Activated naive CD4-positive, alpha-beta T cell treated with anti-CD3 and anti-CD28 coated beads, Interleukin-2, amount 50 U/mL, for 72 hours (primary cell): ENCODE measurements around the gene LRRC75B. TPM values are rescaled to one million over a fixed set of nuclear protein-coding genes. Genes with fewer than 3 reads are reported as not detected.
"Not testable (repeated sequence)": the region's sequence is repeated elsewhere in the genome, so short reads cannot be mapped to it uniquely, and the experiment has no call there.

Experiments used
- ATAC-seq, 2 donors: fragments of 150-1000 bp; cut with Tn5 transposase; 2 replicates each; pipeline ENCODE4 v1.10.0; 2021; ENCODE audit warnings: mild to moderate bottlenecking in 2 of 2, moderate library complexity in 2 of 2
- DNase-seq, 2 donors: peaks; one replicate each; pipeline ENCODE4 v3.0.0; 2021 to 2022; ENCODE audit warnings: low spot score in 2 of 2
- H3K27ac Mint-ChIP-seq, 2 donors: one replicate each; pipeline ENCODE4 v1.8.0; 2022; ENCODE audit warnings: mild to moderate bottlenecking in 2 of 2, mixed read lengths in 2 of 2
- H3K36me3 Mint-ChIP-seq, 2 donors: one replicate each; pipeline ENCODE4 v1.8.0; 2022; ENCODE audit warnings: mixed read lengths in 2 of 2
- H3K9me3 Mint-ChIP-seq, 2 donors: one replicate each; pipeline ENCODE4 v1.8.0; 2022; ENCODE audit warnings: mixed read lengths in 2 of 2
- total RNA-seq, 2 donors: library from RNA; stranded (reverse); gene quantifications; one replicate each; pipeline ENCODE4 v1.2.3, GENCODE V29; 2022

The LRRC75B gene
- total RNA-seq, 2 donors from 2014 or later = 0.91 to 1.1 TPM

- not testable (repeated sequence) for DNase-seq, H3K9me3 Mint-ChIP-seq, ATAC-seq
- Mint-ChIP-seq H3K27ac (peak overlapping the region; percentile 96 to 98), H3K36me3 (peaks cover 28 to 36% of the 10 kb centered on the region in 2 donors)
These were observed 40.2 kb downstream of the LRRC75B start for GRCh38 chr22:24552503-24553286.

DNA sequence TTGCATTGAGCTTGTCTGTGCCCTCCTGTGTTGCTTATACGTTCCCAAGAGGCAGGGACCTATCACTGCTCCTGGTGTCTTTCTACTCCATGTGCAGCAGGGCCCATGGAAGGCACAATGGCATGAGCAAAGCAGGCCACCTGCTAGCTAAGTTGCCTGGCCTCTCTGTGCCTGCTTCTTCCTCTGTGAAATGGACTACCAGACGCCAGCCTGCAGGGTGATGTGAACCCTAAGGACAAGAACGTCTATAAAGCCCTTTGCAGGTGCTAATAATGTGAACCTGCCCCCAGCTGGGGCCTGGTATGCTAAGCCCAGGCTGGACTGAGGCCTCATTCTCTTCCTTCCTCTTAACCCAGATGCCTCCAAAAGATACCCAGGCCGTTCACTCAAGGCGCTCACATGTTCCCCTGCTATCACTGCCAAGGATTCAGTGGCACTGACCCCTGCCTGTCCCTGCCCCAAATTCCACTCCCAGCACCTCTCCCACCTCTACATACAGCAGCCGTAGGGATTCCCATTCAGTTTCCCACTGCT lies 41.9 kb downstream of the LRRC75B start:
- DNase-seq (no peak), ATAC-seq (no peak)
- Mint-ChIP-seq H3K36me3 (peaks cover 13 to 29% of the 10 kb centered on the region in 2 donors), H3K27ac (peak overlapping the region; percentile 29 to 92), H3K9me3 (no peaks in the 10 kb centered on the region)

DNA sequence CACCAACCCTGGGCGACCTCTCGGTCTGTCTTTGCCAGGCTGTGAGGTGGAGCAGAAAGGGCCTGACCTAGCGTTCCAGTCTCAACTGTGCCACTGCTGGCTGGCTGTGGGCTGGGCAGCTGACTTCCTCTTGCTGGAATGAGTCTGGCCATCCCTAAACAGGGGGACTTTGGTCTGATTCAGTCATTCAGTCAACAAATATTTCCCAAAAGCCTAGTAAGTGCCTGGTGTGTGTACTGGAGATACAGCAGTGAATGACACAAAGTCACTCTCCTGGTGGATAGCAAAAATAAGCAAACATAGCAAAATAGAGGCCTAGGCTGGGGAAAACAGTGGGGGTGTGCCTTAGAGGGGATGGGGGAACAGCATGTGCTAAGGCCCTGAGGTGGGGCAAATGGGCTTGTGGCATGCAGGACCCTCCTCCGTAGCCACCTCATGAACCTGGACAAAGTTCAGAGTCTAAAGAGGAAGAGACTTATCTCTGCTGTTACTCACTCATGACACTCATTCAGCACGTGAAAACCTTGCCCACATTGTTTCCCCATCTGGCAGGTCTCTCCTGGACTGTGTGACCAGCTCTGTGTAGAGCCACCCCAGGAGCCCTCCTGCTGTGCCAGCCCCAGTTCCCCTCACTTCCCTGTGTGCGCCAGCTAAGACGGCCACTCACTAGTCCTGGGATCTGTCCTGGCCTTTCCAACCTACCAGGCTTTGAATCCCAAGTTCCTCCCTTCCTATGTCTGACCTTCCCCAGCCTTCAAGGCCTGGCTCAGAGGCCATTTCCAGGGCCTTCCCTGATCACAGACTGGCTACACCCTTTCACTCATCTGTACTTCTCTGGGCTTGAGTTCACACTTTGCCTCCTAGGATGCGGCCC lies 42.6 kb downstream of the LRRC75B start:
- no peak for ATAC-seq
- Mint-ChIP-seq H3K36me3 (peaks cover 6 to 22% of the 10 kb centered on the region in 2 donors), H3K27ac (peak overlapping the region; percentile 29 to 92), H3K9me3 (no peaks in the 10 kb centered on the region)
- no peak for DNase-seq

DNA sequence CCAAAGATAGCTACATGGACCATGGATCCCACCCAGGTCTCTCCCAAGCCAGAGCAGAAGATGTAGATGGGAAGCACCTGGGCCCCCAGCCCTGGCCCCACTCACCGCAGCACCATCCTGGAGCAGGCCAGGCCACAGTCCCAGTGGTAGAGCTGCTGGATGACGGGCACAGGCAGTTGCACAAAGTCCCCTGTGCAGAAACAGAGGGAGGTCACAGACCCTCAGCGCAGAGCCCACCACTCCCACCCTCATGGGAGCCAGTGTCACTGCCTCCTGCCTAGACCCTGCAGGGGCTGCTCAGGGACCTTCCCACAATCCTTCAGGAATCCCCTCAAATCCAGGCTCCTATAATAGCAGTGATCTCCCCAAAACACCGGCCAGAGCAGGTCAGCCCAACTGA lies 44.1 kb downstream of the LRRC75B start:
- DNase-seq = no peak
- no peaks in the 10 kb centered on the region for H3K9me3 Mint-ChIP-seq
- no peak for ATAC-seq
- H3K36me3 Mint-ChIP-seq = peaks cover 0 to 16% of the 10 kb centered on the region in 2 donors
- H3K27ac Mint-ChIP-seq = peak overlapping the region; percentile 35 to 68

DNA sequence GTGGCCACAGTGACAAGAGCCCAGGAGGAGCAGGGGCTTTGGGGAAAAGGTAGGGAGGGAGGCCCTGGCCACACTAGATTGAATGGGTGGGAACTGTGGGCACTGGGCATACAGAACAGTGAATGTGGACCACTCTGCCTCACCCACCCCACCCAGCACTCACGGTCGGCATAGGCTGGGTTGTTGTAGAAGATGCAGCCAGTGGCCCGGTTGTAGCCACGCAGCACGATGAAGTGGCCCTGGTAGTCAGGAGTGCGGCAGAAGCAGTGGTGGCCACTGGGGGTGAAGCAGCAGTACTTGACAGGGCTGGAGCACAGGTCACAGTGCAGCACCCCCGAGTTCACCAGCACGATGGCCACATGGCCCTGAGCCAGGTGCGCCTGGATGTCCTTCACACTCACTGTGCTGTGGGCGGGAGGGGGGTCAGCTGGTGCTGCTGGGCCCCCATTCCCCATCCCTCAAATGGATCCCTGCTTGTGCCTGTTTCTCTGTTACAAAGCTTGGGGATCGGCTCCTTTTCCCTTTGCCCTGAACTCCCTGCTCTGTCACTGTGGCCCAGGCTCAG lies 49.1 kb downstream of the LRRC75B start:
- ATAC-seq (no peak), DNase-seq (no peak)
- Mint-ChIP-seq H3K27ac (peak overlapping the region in 1 of 2 donors; percentile 13), H3K36me3 (peaks cover 0 to 16% of the 10 kb centered on the region in 2 donors), H3K9me3 (no peaks in the 10 kb centered on the region)

- DNase-seq (no peak), ATAC-seq (no peak)
- H3K36me3 Mint-ChIP-seq = peaks cover 0 to 12% of the 10 kb centered on the region in 2 donors
- no peaks in the 10 kb centered on the region for H3K9me3 Mint-ChIP-seq
- peak overlapping the region in 1 of 2 donors; percentile 13 for H3K27ac Mint-ChIP-seq
These were observed 49.7 kb downstream of the LRRC75B start for GRCh38 chr22:24543185-24543601.

GRCh38 chr22:24542641-24543040 lies 50.2 kb downstream of the LRRC75B start:
- no peak for DNase-seq
- no peak for ATAC-seq
- no peaks in the 10 kb centered on the region for H3K9me3 Mint-ChIP-seq
- peak overlapping the region in 1 of 2 donors; percentile 26 for H3K27ac Mint-ChIP-seq
- peaks cover 0 to 6% of the 10 kb centered on the region in 2 donors for H3K36me3 Mint-ChIP-seq

DNA sequence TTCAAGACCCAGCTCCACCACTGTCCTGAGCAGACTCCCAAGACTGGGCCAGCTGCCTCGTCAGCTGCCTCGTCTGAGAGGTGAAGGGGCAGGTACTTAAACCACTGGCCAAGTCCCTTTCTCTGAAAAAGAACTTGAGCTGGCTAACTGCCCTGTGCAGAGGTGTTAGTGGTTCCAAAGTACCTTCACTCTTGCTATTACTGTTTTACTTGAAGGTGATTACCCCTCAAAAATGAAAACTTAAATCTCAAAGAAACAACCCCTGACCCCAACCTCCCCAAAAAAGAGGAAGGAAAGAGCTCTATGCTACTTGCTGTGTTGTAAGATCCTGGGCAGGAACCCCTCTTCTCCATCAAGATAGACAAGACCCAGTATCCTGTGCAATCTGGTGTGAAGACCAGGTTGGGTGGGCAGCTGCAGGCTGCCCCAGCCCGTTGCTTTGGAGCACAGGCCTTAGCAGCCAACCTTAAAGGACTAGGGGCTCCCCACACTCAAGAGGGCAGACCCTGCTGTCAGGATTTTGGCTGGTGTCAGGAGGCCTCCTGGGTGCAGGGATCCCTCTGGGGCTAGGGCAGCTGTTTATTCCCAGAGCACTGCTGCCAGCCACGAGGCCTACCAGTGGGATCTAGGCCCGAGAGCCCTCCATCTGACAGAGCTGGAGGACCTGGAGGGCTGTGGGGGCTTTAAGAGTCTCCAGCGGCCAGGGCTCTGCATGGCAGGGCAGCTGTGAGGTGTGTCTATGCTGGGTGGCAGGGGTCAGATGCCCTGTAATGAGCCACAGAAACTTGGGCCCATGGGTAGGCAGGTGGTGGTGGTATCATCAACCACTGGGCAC lies 51.0 kb downstream of the LRRC75B start:
- Mint-ChIP-seq H3K9me3 (no peaks in the 10 kb centered on the region), H3K36me3 (no peaks in the 10 kb centered on the region), H3K27ac (peak overlapping the region; percentile 26 to 29)
- ATAC-seq (no peak), DNase-seq (no peak)

GRCh38 chr22:24540470-24540869 lies 52.4 kb downstream of the LRRC75B start:
- DNase-seq = no peak
- H3K9me3 Mint-ChIP-seq = no peaks in the 10 kb centered on the region
- no peak overlapping the region for H3K27ac Mint-ChIP-seq
- no peaks in the 10 kb centered on the region for H3K36me3 Mint-ChIP-seq
- peak in 1 of 2 donors; percentile 62 for ATAC-seq

GRCh38 chr22:24536089-24536488 lies 56.8 kb downstream of the LRRC75B start:
- ATAC-seq = no peak
- Mint-ChIP-seq H3K36me3 (no peaks in the 10 kb centered on the region), H3K27ac (no peak overlapping the region)

More at GRCh38 chr22:24536089-24536488, 56.8 kb downstream of the LRRC75B start:
- no peak for DNase-seq
- H3K9me3 Mint-ChIP-seq = no peaks in the 10 kb centered on the region

Other genes starting within 250 kb of the LRRC75B start
- gene ADORA2A, start 165.5 kb downstream of the LRRC75B start, total RNA-seq = 10 to 100 TPM; 33.8 to 34.4 TPM
- under 1 TPM; 0.23 to 0.57 TPM for gene UPB1, start 97.7 kb downstream of the LRRC75B start, total RNA-seq
- 100 to 1,000 TPM; 106 to 137 TPM for gene GUCD1, start 37.9 kb downstream of the LRRC75B start, total RNA-seq
- gene SNRPD3, start 37.1 kb downstream of the LRRC75B start, total RNA-seq = 100 to 1,000 TPM; 115 to 138 TPM
- gene GGT1, start 10.1 kb upstream of the LRRC75B start, total RNA-seq = 10 to 100 TPM; 31.3 to 48.4 TPM
- not detected for gene PIWIL3, start 181.6 kb upstream of the LRRC75B start, total RNA-seq
- gene SGSM1, start 213.1 kb upstream of the LRRC75B start, total RNA-seq = under 1 TPM; 0.19 to 0.20 TPM